Neuron (in vitro differentiated cells): Measurements from ENCODE around the gene ZNF689.

Experiments used
- H2AFZ ChIP-seq: one replicate; pipeline ENCODE4 v1.6.1; 2013; ENCODE audit warnings: low read depth, mild to moderate bottlenecking, inconsistent platforms, low read length, moderate library complexity
- H3K27me3 ChIP-seq: one replicate; pipeline ENCODE4 v1.6.1; 2013; ENCODE audit warnings: low read length; ENCODE audit not compliant: insufficient read depth
- H3K36me3 ChIP-seq: one replicate; pipeline ENCODE4 v1.6.1; 2013; ENCODE audit warnings: low read length; ENCODE audit not compliant: insufficient read depth
- H3K4me1 ChIP-seq: one replicate; pipeline ENCODE4 v1.6.1; 2013; ENCODE audit warnings: low read length; ENCODE audit not compliant: insufficient read depth
- H3K4me3 ChIP-seq: 2 replicates; pipeline ENCODE4 v1.5.1; 2013; ENCODE audit warnings: mild to moderate bottlenecking, low read length, moderate library complexity
- H3K9me3 ChIP-seq: one replicate; pipeline ENCODE4 v1.6.1; 2013; ENCODE audit warnings: low read length

ZNF689 gene

DNA sequence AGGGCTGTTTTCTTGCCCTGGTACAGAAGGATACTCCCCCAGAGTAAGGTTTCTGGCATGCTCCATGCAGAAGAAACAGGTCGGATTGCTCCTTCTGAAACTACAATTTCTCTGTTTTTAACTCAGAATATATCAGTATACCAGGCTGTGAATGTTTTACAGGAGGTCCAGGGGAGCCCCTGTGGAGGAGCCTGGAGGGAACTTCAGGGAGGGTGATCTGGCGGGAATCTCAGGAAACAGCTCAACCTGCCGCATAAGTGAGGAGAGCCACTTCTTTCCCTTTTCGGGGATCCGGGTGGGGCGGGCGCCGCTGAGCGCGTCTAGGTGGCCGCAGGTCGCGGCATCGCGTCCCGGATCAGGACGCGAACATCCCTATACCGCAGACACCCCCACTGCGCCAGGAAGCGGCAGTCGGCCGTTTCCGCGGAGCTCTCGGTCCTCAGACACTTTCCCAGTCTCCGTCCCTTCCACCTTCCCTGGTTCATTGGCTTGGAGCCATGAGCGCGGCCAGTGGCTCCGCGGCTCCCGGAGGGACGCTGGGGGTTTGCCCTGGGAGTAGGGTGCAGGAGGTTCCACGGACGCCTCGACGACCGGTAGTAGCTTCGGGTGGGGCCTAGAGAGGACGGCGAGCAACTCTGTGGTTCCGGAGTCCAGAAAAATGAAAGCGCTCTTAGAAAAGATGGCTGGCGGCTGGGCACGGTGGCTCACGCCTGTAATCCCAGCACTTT is 48.9 kb downstream of the ZNF689 start:
- Histone ChIP-seq H2AFZ (no peak overlapping the region), H3K9me3 (no peaks in the 10 kb centered on the region), H3K4me1 (peaks cover 12% of the 10 kb centered on the region), H3K4me3 (no peak overlapping the region), H3K36me3 (peaks cover 2% of the 10 kb centered on the region), H3K27me3 (no peaks in the 10 kb centered on the region)

DNA sequence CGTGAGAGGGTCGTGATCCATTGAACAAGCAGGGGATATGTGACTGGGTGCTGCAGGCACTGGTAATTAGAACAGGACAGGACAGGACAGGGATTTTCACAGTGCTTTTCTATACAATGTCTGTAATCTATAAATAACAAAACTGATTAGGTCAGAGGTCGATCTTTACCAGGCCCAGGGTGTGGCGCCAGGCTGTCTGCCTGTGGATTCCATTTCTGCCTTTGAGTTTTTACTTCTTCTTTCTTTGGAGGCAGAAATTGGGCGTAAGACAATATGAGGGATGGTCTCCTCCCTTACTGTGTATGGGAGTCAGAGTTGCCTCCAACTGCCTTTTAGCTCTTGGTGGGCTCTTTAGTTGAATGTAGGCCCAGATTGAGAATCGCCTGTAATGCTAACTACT is 50.5 kb downstream of the ZNF689 start:
- no peaks in the 10 kb centered on the region for H3K27me3 ChIP-seq
- H3K36me3 ChIP-seq = peaks cover 16% of the 10 kb centered on the region
- no peak overlapping the region for H2AFZ ChIP-seq
- no peaks in the 10 kb centered on the region for H3K9me3 ChIP-seq
- H3K4me1 ChIP-seq = peaks cover 12% of the 10 kb centered on the region
- no peak overlapping the region for H3K4me3 ChIP-seq

DNA sequence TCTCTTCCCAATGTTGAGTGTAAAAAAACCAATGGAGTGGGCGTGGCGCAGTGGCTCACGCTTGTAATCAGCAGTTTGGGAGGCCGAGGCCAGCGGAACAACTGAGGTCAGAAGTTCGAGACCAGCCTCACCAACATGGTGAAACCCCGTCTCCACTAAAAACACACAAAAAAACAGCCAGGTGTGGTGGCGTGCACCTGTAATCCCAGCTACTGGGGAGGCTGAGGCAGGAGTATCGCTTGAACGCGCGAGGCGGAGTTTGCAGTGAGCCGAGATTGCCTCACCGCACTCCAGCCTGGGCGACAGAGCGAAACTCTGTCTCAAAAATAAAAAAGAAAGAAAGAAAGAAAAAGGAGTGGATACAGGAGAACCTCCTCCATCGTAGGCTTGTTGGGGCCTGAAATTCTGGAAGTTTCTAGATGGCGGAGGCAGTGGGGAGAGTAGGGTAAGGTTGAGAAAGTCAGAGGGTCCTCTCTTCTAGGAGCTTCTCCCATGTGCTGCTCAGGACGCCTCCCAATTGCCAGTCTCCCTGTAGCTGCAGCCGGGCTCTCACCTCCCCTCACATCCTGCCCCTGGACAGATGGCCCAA is 51.3 kb downstream of the ZNF689 start:
- Histone ChIP-seq H2AFZ (peak overlapping the region; percentile 87), H3K4me1 (peaks cover 12% of the 10 kb centered on the region), H3K9me3 (no peaks in the 10 kb centered on the region), H3K27me3 (no peaks in the 10 kb centered on the region), H3K36me3 (peaks cover 22% of the 10 kb centered on the region), H3K4me3 (peak overlapping the region; percentile 37)

DNA sequence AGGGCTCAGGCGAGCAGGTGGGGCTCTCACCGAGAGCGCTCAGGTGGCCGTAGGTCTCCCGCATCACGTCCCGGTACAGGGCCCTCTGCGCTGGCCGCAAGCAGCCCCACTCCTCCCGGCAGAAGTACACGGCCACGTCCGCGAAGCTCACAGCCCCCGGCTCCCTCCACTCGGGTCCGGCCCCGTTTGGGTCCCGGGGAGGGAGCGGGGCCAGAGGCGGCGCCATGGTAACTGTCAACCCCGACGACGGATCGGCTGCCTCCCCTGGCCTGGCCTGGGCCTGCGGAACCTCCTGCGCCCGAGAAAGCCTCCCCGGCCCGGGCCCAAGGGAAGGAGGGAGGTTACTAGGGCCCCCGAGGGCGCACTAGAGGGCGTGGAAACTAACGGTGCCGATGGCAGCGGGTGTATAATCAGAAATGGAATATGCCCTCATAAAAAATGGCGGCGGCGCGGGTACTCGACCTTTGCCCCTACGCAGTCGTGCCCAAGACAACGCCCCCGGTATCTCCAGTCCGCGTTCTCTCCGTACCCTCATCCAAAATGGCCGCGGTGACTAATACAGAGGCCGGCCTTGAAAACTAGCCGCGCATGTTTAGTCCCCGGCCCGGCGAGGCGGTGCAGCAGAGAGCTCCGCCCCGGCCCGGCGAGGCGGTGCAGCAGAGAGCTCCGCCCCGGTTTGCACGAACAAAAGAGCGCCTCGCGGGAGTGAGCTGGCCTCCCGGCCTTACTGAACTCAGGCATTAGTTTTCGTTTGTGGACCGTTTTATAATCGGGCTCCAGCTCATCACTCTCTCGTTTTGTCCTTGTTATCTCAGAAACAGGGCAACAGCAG is 52.0 kb downstream of the ZNF689 start, which contains the start of gene ZNF764:
Gene ZNF764 (minus strand): TSS at position 418 of the 832 bp plus-strand sequence. CDS start 192 bp downstream, at position 226.
- H3K36me3 ChIP-seq = peaks cover 28% of the 10 kb centered on the region
- peaks cover under 1% of the 10 kb centered on the region for H3K9me3 ChIP-seq
- H2AFZ ChIP-seq = peak within 1 kb of the TSS; percentile 87
- peaks cover 12% of the 10 kb centered on the region for H3K4me1 ChIP-seq
- peak within 1 kb of the TSS; percentile 91 for H3K4me3 ChIP-seq
- no peaks in the 10 kb centered on the region for H3K27me3 ChIP-seq

DNA sequence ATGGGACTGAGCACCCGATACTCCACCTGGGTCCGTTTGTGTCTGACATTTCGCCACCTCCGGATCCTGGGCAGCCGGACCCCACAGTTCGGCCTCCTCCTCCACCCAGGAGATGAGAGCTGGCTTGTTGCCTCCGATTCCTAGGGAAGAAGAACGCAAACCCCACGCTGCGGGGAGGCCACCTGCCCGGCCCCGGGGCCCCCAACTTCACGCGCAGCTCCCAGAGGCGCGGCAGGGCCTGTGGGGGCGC is 52.6 kb downstream of the ZNF689 start:
- Histone ChIP-seq H3K27me3 (no peaks in the 10 kb centered on the region), H2AFZ (peak overlapping the region; percentile 87), H3K36me3 (peaks cover 28% of the 10 kb centered on the region), H3K9me3 (peaks cover 3% of the 10 kb centered on the region), H3K4me1 (peaks cover 12% of the 10 kb centered on the region), H3K4me3 (peak overlapping the region; percentile 91)

DNA sequence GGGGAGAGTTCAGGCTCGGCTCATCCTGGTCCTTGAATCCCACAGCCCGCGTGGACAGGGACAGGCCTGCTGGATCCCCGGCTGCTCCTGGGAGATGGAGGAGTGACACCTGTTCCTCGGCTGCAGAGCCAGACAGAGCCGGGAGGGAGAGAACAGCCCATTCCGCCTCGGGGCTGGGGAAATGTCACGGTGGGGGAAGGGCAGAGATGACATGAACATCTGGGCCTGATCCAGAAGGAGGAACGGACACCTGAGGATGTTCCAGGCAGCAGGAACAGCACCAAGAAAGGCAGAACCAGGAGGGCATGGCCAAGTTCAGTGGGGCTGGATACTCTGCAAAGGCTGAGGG is 54.1 kb downstream of the ZNF689 start:
- Histone ChIP-seq H3K4me3 (no peak overlapping the region), H3K36me3 (peaks cover 28% of the 10 kb centered on the region), H2AFZ (no peak overlapping the region), H3K4me1 (peaks cover 12% of the 10 kb centered on the region), H3K27me3 (no peaks in the 10 kb centered on the region), H3K9me3 (peaks cover 3% of the 10 kb centered on the region)

DNA sequence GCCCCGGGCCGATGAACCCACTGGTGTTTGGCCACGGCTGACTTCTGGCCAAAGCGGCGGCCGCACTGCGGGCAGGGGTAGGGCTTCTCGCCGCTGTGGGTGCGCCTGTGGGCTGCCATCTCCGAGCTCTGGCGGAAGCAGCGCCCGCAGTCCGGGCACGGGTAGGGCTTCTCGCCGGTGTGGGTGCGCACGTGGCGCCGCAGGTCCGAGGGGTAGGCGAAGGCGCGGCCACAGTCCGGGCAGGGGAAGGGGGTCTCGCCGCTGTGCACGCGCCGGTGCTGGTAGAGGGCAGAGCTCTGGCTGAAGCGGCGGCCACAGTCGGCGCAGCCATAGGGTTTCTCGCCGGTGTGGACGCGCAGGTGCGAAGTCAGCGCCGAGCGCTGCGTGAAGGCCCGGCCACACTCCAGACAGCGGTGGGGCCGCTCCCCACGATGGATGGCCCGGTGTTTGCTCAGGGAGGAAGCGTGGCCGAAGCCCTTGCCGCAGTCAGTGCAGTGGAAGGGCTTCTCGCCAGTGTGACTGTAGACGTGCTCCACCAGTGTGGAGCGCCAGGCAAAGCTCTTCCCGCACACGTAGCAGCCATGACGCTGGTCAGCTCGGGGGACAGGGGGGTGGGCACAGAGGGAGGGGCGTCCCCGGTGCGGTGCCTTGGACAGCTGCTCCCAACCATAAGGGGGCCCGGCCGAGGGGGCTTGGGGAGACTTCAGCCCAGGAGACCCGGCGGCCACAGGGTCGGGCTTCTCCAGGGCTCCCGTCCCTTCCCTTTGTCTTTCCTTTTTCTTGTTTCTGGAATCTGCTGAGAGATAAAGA is 54.7 kb downstream of the ZNF689 start:
- Histone ChIP-seq H3K9me3 (peaks cover 3% of the 10 kb centered on the region), H3K4me3 (no peak overlapping the region), H3K36me3 (peaks cover 28% of the 10 kb centered on the region), H2AFZ (no peak overlapping the region), H3K4me1 (peaks cover 12% of the 10 kb centered on the region), H3K27me3 (no peaks in the 10 kb centered on the region)

DNA sequence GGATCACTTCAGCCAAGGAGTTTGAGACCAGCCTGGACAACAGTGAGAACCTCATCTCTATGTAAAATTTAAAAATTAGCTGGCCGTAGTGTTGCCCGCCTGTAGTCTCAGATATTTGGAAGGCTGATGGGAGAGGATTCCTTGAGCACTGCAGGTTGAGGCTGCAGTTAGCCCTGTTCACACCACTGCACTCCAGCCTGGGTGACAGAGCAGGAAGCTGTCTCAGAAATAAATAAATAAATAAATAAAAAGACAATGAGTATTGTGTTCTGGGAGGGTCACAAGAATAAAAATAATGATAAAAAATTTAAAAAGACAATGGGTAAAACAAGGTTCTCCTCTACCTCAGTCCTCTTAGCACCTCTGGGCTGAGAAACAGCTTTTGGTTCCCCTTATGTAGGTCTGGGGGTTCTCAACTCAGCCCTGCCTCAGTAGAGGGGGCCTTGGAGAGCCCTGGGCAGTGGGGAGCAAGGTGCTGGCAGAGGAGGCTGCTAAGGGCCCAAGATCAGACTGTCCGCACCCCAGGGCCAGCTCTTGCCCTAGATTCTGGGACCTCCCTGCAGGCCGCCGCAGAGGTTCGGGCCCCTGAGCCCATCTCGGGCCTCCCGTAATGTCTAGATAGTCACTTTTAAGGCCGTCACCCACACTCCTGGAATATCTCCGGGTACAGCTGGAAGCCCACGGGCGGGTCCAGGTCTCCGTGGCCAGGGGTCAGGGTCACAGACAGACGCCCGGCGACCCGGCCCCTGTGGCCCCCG is 55.5 kb downstream of the ZNF689 start:
- no peak overlapping the region for H2AFZ ChIP-seq
- H3K9me3 ChIP-seq = peaks cover 3% of the 10 kb centered on the region
- peaks cover 28% of the 10 kb centered on the region for H3K36me3 ChIP-seq
- peaks cover 12% of the 10 kb centered on the region for H3K4me1 ChIP-seq
- no peak overlapping the region for H3K4me3 ChIP-seq
- no peaks in the 10 kb centered on the region for H3K27me3 ChIP-seq

DNA sequence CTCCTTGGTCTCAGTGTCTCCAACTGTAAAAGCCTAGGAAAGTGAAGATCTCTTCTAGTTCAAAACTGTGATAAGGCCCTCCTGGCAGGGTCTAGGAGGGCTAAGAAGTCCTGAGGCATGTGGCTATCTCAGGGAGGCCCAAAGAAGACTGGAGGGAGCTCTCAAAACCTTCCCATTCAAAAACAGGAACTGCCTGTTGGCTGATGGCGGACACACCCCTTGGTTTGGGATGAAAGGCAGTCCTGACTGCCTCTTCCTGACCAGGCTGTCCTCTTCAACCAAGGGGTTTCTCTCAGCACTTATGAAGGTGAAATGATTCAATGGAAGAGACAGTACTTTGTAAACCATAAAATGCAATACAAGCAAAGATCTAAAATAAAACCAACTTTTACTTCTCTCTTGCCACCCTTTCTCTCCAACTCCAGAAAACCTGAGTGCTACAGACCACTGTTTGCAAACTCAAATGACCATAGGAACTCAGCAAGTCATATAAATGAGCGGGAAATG is 56.7 kb downstream of the ZNF689 start:
- Histone ChIP-seq H3K9me3 (peaks cover 3% of the 10 kb centered on the region), H3K4me1 (peaks cover 7% of the 10 kb centered on the region), H3K36me3 (peaks cover 28% of the 10 kb centered on the region), H3K4me3 (no peak overlapping the region), H2AFZ (no peak overlapping the region), H3K27me3 (no peaks in the 10 kb centered on the region)

DNA sequence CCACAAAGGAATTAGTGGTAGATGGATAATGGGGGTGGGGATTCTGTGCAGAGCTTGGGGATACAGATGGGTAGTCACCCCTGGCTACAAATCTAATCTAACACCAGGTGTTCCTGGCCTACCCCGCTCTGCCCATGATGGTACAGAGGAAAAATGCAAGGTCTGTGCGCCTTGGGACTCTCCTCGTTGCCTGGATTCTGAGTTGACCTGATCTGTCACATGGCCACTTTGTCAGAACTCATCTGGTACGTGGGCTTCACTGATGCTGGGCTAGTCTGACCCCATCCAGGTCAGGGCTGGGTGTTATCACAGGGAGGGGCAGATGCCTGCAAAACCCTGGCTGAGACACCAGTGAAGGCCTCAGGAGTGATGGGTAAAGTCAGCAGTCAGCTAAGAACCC is 57.2 kb downstream of the ZNF689 start:
- no peak overlapping the region for H2AFZ ChIP-seq
- no peaks in the 10 kb centered on the region for H3K27me3 ChIP-seq
- H3K9me3 ChIP-seq = peaks cover 3% of the 10 kb centered on the region

More for the DNA sequence above, 57.2 kb downstream of the ZNF689 start:
- peaks cover 7% of the 10 kb centered on the region for H3K4me1 ChIP-seq
- H3K4me3 ChIP-seq = no peak overlapping the region
- H3K36me3 ChIP-seq = peaks cover 28% of the 10 kb centered on the region
